HEK293T (cell line): Measurements from ENCODE around the gene ZNF385B.

Source experiments
- FOXM1 ChIP-seq: fragments of 450-650 bp; IDR thresholded peaks from 2 replicates; pipeline ENCODE4 v1.6.1; 2017; ENCODE audit warnings: mild to moderate bottlenecking, borderline replicate concordance
- SP1 ChIP-seq: fragments of 450-650 bp; IDR thresholded peaks from 2 replicates; pipeline ENCODE4 v1.6.1; 2017

DNA sequence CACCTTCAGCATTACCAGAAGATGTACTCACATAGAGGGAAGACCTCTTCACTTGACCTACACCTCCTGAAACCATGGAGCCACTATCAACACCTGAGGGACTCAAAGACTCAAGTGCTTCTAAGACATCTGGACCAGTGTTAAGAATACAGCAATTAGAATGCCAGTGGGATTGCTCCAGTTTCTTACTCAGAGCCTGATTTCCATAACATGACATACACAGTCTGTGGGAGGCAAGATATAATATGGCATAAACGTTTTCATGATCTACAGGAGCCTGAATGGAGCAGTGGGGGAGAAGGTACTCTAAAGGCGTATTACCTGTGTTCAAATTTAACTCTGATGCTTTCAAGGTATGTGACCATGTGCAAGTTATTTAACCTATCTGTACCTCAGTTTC is 57.2 kb downstream of the ZNF385B start:
- TF ChIP-seq SP1 (no peak), FOXM1 (no peak)
